Loucy (cell line): ENCODE data around the gene C1QTNF12.

Source experiments
- H2AFZ ChIP-seq: fragments of 200-600 bp; sonication (generic); 2 replicates; pipeline ENCODE4 v1.6.0; 2016; ENCODE audit warnings: antibody characterized with exemption, mild to moderate bottlenecking, low read length, moderate library complexity
- H3F3A ChIP-seq: fragments of 200-600 bp; 2 replicates; pipeline ENCODE4 v1.6.0; 2016; ENCODE audit warnings: antibody characterized with exemption, low read depth, mild to moderate bottlenecking
- H3K27me3 ChIP-seq: fragments of 200-600 bp; sonication (generic); 2 replicates; pipeline ENCODE4 v1.6.1; 2014; ENCODE audit warnings: low read length, mild to moderate bottlenecking; ENCODE audit not compliant: insufficient read depth, poor library complexity, severe bottlenecking
- H3K36me3 ChIP-seq: fragments of 200-600 bp; sonication (generic); 2 replicates; pipeline ENCODE4 v1.6.1; 2016; ENCODE audit warnings: low read length; ENCODE audit not compliant: insufficient read depth
- H3K4me1 ChIP-seq: fragments of 200-600 bp; sonication (generic); 2 replicates; pipeline ENCODE4 v1.5.1; 2014; ENCODE audit warnings: low read length, mild to moderate bottlenecking; ENCODE audit not compliant: insufficient read depth, poor library complexity, severe bottlenecking
- H3K4me2 ChIP-seq: fragments of 200-600 bp; sonication (generic); 2 replicates; pipeline ENCODE4 v1.6.0; 2014; ENCODE audit warnings: antibody characterized with exemption, low read length, low read depth, mild to moderate bottlenecking; ENCODE audit not compliant: poor library complexity, severe bottlenecking
- H3K4me3 ChIP-seq: fragments of 200-600 bp; sonication (generic); 2 replicates; pipeline ENCODE4 v1.5.1; 2014; ENCODE audit warnings: low read length, mild to moderate bottlenecking, mixed read lengths; ENCODE audit not compliant: poor library complexity, severe bottlenecking
- H3K79me2 ChIP-seq: fragments of 200-600 bp; sonication (generic); 2 replicates; pipeline ENCODE4 v1.6.1; 2014; ENCODE audit warnings: low read length; ENCODE audit not compliant: insufficient read depth
- H3K9ac ChIP-seq: fragments of 200-600 bp; sonication (generic); 2 replicates; pipeline ENCODE4 v1.6.0; 2014; ENCODE audit warnings: mild to moderate bottlenecking, low read depth, low read length, moderate library complexity; ENCODE audit not compliant: poor library complexity, severe bottlenecking
- H3K9me2 ChIP-seq: fragments of 200-600 bp; sonication (generic); replicated peaks from 2 replicates; pipeline ENCODE4 v1.6.1; 2016; ENCODE audit warnings: low read depth, low read length, mixed read lengths
- H3K9me3 ChIP-seq: fragments of 200-600 bp; sonication (generic); 2 replicates; pipeline ENCODE4 v1.6.1; 2014; ENCODE audit warnings: mild to moderate bottlenecking, antibody characterized with exemption, low read length, low read depth; ENCODE audit not compliant: insufficient read depth
- H4K20me1 ChIP-seq: fragments of 200-600 bp; sonication (generic); 2 replicates; pipeline ENCODE4 v1.6.0; 2014; ENCODE audit warnings: antibody characterized with exemption, low read length, mild to moderate bottlenecking; ENCODE audit not compliant: insufficient read depth, poor library complexity, severe bottlenecking
- CTCF ChIP-seq: fragments of 200-600 bp; sonication (generic); conservative IDR thresholded peaks from 2 replicates; pipeline ENCODE4 v1.5.1; 2014; ENCODE audit warnings: mild to moderate bottlenecking, antibody characterized with exemption, low read length
- EZH2phosphoT487 ChIP-seq: fragments of 200-600 bp; IDR thresholded peaks from 2 replicates; pipeline ENCODE4 v1.6.1; 2018; ENCODE audit warnings: antibody characterized with exemption, mild to moderate bottlenecking, moderate library complexity, borderline replicate concordance

C1QTNF12 gene

GRCh38 chr1:1255078-1255477 is 8.6 kb upstream of the C1QTNF12 start:
- Histone ChIP-seq H3K4me3 (no peak overlapping the region), H3K36me3 (peaks cover 27% of the 10 kb centered on the region; the same call in 1 of the 2 replicates)

GRCh38 chr1:1254667-1254998 is 8.1 kb upstream of the C1QTNF12 start:
- no peaks in the 10 kb centered on the region for H4K20me1 ChIP-seq

More at GRCh38 chr1:1255078-1255477, 8.6 kb upstream of the C1QTNF12 start:
- no peak overlapping the region for H3K4me2 ChIP-seq
- peaks cover 4% of the 10 kb centered on the region; the same call in 1 of the 2 replicates for H3K79me2 ChIP-seq
- no peaks in the 10 kb centered on the region for H3F3A ChIP-seq
- no peak overlapping the region for H2AFZ ChIP-seq
- H3K27me3 ChIP-seq = no peaks in the 10 kb centered on the region
- peaks cover 13% of the 10 kb centered on the region for H3K4me1 ChIP-seq
- H4K20me1 ChIP-seq = no peaks in the 10 kb centered on the region
- no peaks in the 10 kb centered on the region for H3K9me2 ChIP-seq
- no peak overlapping the region for H3K9ac ChIP-seq
- no peaks in the 10 kb centered on the region for H3K9me3 ChIP-seq
- TF ChIP-seq CTCF (no peak), EZH2phosphoT487 (no peak)

GRCh38 chr1:1253972-1254666 is 7.6 kb upstream of the C1QTNF12 start:
- no peaks in the 10 kb centered on the region for H3K9me3 ChIP-seq
- no peak overlapping the region for H2AFZ ChIP-seq
- H3K4me1 ChIP-seq = peaks cover 13% of the 10 kb centered on the region
- H3K79me2 ChIP-seq = peaks cover 4% of the 10 kb centered on the region; the same call in 1 of the 2 replicates
- no peaks in the 10 kb centered on the region for H3F3A ChIP-seq
- no peak overlapping the region for H3K9ac ChIP-seq
- no peak overlapping the region for H3K4me3 ChIP-seq
- no peaks in the 10 kb centered on the region for H4K20me1 ChIP-seq
- H3K4me2 ChIP-seq = no peak overlapping the region
- H3K27me3 ChIP-seq = no peaks in the 10 kb centered on the region
- TF ChIP-seq EZH2phosphoT487 = no peak
- TF ChIP-seq CTCF = no peak
- peaks cover 22% of the 10 kb centered on the region; the same call in 1 of the 2 replicates for H3K36me3 ChIP-seq
- no peaks in the 10 kb centered on the region for H3K9me2 ChIP-seq

More at GRCh38 chr1:1254667-1254998, 8.1 kb upstream of the C1QTNF12 start:
- Histone ChIP-seq H3K79me2 (peaks cover 4% of the 10 kb centered on the region; the same call in 1 of the 2 replicates), H3K27me3 (no peaks in the 10 kb centered on the region), H3K4me1 (peaks cover 13% of the 10 kb centered on the region), H3K36me3 (peaks cover 27% of the 10 kb centered on the region; the same call in 1 of the 2 replicates), H3K9me3 (no peaks in the 10 kb centered on the region), H3K4me2 (no peak overlapping the region), H3K9ac (no peak overlapping the region), H2AFZ (no peak overlapping the region), H3K9me2 (no peaks in the 10 kb centered on the region), H3K4me3 (no peak overlapping the region), H3F3A (no peaks in the 10 kb centered on the region)
- TF ChIP-seq CTCF = no peak
- no peak for TF ChIP-seq EZH2phosphoT487
